Measurements from ENCODE around the gene KLRC4.

GRCh38 chr12:10405294-10405693 lies 4.3 kb downstream of the KLRC4 start:
- TF ChIP-seq EZH2 (IDR thresholded peaks at IDR 0.05; ENCODE audit: borderline replicate concordance, insufficient read depth, low read length, poor library complexity, severe bottlenecking) (no peak), SMC3 (conservative IDR thresholded peaks at IDR 0.05; ENCODE audit: poor library complexity) (no peak), EP300 (conservative IDR thresholded peaks at IDR 0.05; ENCODE audit: poor library complexity, severe bottlenecking) (no peak)
- TF ChIP-seq, protein P1, sequence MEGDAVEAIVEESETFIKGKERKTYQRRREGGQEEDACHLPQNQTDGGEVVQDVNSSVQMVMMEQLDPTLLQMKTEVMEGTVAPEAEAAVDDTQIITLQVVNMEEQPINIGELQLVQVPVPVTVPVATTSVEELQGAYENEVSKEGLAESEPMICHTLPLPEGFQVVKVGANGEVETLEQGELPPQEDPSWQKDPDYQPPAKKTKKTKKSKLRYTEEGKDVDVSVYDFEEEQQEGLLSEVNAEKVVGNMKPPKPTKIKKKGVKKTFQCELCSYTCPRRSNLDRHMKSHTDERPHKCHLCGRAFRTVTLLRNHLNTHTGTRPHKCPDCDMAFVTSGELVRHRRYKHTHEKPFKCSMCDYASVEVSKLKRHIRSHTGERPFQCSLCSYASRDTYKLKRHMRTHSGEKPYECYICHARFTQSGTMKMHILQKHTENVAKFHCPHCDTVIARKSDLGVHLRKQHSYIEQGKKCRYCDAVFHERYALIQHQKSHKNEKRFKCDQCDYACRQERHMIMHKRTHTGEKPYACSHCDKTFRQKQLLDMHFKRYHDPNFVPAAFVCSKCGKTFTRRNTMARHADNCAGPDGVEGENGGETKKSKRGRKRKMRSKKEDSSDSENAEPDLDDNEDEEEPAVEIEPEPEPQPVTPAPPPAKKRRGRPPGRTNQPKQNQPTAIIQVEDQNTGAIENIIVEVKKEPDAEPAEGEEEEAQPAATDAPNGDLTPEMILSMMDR (IDR thresholded peaks at IDR 0.05; ENCODE audit: poor library complexity, severe bottlenecking) = no peak
